ENCODE results near the gene GDI2. TPM values are rescaled to one million over a fixed set of nuclear protein-coding genes. Genes with fewer than 3 reads are reported as not detected.

The GDI2 gene
- total and polyA plus RNA-seq, 11 donors = 20.0 to 167 (median 117) TPM

GRCh38 chr10:5761220-5761619, 52.0 kb downstream of the GDI2 start:
- DNase-seq = no peak
- Histone ChIP-seq H3K27me3 (no peaks in the 10 kb centered on the region), H3K9me3 (no peaks in the 10 kb centered on the region), H3K4me1 (no peaks in the 10 kb centered on the region), H3K4me3 (no peak overlapping the region), H3K27ac (no peak overlapping the region), H3K36me3 (peaks cover 5 to 100% (median 99%) of the 10 kb centered on the region in 9 donors)
- TF ChIP-seq CTCF (IDR thresholded peaks at IDR 0.05) (no peak), POLR2A (IDR thresholded peaks at IDR 0.05) (no peak)
- ATAC-seq = no peak
- 96 to 99% (median 97%) methylated on average over 2 of the region's 2 CpGs for WGBS, 4 donors
- intact Hi-C loops (cut with DNase I) = no loop called here

- peaks cover 5 to 100% (median 93%) of the 10 kb centered on the region in 9 donors for H3K36me3 ChIP-seq
- no peaks in the 10 kb centered on the region for H3K27me3 ChIP-seq
- intact Hi-C loops (cut with DNase I) = no loop called here
- H3K4me3 ChIP-seq = no peak overlapping the region
- H3K4me1 ChIP-seq = no peaks in the 10 kb centered on the region
- H3K27ac ChIP-seq = no peak overlapping the region
- DNase-seq = no peak
- TF ChIP-seq CTCF (IDR thresholded peaks at IDR 0.05) (no peak), POLR2A (IDR thresholded peaks at IDR 0.05) (no peak)
- no peaks in the 10 kb centered on the region for H3K9me3 ChIP-seq
- ATAC-seq = no peak
- WGBS, 4 donors = 83 to 89% (median 85%) methylated on average over 2 of the region's 2 CpGs
Measured at GRCh38 chr10:5760515-5760914, 52.7 kb downstream of the GDI2 start.

- no peak overlapping the region for H3K27ac ChIP-seq
Measured at GRCh38 chr10:5758927-5759326, 54.3 kb downstream of the GDI2 start.

More at GRCh38 chr10:5758927-5759326, 54.3 kb downstream of the GDI2 start:
- no peaks in the 10 kb centered on the region for H3K27me3 ChIP-seq
- H3K36me3 ChIP-seq = peaks cover 0 to 87% (median 77%) of the 10 kb centered on the region in 9 donors
- 70 to 79% (median 77%) methylated on average over 2 of the region's 2 CpGs for WGBS, 4 donors
- TF ChIP-seq CTCF (IDR thresholded peaks at IDR 0.05) (no peak), POLR2A (IDR thresholded peaks at IDR 0.05) (no peak)
- no peaks in the 10 kb centered on the region for H3K4me1 ChIP-seq
- H3K4me3 ChIP-seq = no peak overlapping the region
- DNase-seq = no peak
- ATAC-seq = peak; percentile 57 to 78 (median 70)
- no peaks in the 10 kb centered on the region for H3K9me3 ChIP-seq
- intact Hi-C loops (cut with DNase I) = no loop called here
